ENCODE results near the gene DOC2A.

- TF ChIP-seq CTCF (IDR thresholded peaks at IDR 0.05; ENCODE audit: low read depth, low read length, poor library complexity, severe bottlenecking) (no peak), EZH2phosphoT487 (IDR thresholded peaks at IDR 0.05; ENCODE audit: borderline replicate concordance, low read length) (no peak)
Measured at GRCh38 chr16:29990883-29991570, 19.8 kb downstream of the DOC2A start.
